GM19397 (cell line): ENCODE data around the gene JDP2.

Source experiments
- ATAC-seq: cut with Tn5 transposase; IDR thresholded peaks from one replicate; pipeline ENCODE4 v1.9.1; 2021; ENCODE audit warnings: mild to moderate bottlenecking, moderate library complexity; ENCODE audit not compliant: unreplicated experiment

The JDP2 gene

GRCh38 chr14:75435473-75435872 lies 7.7 kb downstream of the JDP2 start:
- ATAC-seq, result no peak

- ATAC-seq, result no peak
Measured at GRCh38 chr14:75437201-75438143, 9.7 kb downstream of the JDP2 start.

GRCh38 chr14:75438486-75439080 lies 10.8 kb downstream of the JDP2 start:
- no peak for ATAC-seq

GRCh38 chr14:75439989-75440388 lies 12.2 kb downstream of the JDP2 start:
- ATAC-seq, result no peak

- ATAC-seq, result no peak
Measured at GRCh38 chr14:75440733-75441477, 13.1 kb downstream of the JDP2 start.

GRCh38 chr14:75441728-75442127 lies 13.9 kb downstream of the JDP2 start:
- no peak for ATAC-seq

- no peak for ATAC-seq
Measured at GRCh38 chr14:75442166-75442565, 14.3 kb downstream of the JDP2 start.

- no peak for ATAC-seq
Measured at GRCh38 chr14:75442642-75443041, 14.8 kb downstream of the JDP2 start.

- no peak for ATAC-seq
Measured at GRCh38 chr14:75443203-75443969, 15.6 kb downstream of the JDP2 start.

- no peak for ATAC-seq
Measured at GRCh38 chr14:75445236-75445635, 17.4 kb downstream of the JDP2 start.

- no peak for ATAC-seq
Measured at GRCh38 chr14:75445963-75446362, 18.1 kb downstream of the JDP2 start.

GRCh38 chr14:75446447-75446846 lies 18.6 kb downstream of the JDP2 start:
- no peak for ATAC-seq

- ATAC-seq, result no peak
Measured at GRCh38 chr14:75448209-75448608, 20.4 kb downstream of the JDP2 start.

- no peak for ATAC-seq
Measured at GRCh38 chr14:75449036-75449435, 21.2 kb downstream of the JDP2 start.

GRCh38 chr14:75449696-75450095 lies 21.9 kb downstream of the JDP2 start:
- no peak for ATAC-seq

- no peak for ATAC-seq
Measured at GRCh38 chr14:75450381-75451276, 22.8 kb downstream of the JDP2 start.

GRCh38 chr14:75452324-75452723 lies 24.5 kb downstream of the JDP2 start:
- ATAC-seq, result no peak

- ATAC-seq, result no peak
Measured at GRCh38 chr14:75452900-75453816, 25.3 kb downstream of the JDP2 start.
